H1 (cell line): Measurements from ENCODE around the gene ALKAL2. TPM values are rescaled to one million over a fixed set of nuclear protein-coding genes. Genes with fewer than 3 reads are reported as not detected.

Experiments
- BACH1 ChIP-seq: IDR thresholded peaks from 2 replicates; pipeline ENCODE4 v1.6.1; 2012; ENCODE audit warnings: low read length, improper control_type of control experiment
- CHD1 ChIP-seq: IDR thresholded peaks from 2 replicates; pipeline ENCODE4 v1.6.1; 2012; ENCODE audit warnings: low read depth, low read length, improper control_type of control experiment
- CTBP2 ChIP-seq: IDR thresholded peaks from 2 replicates; pipeline ENCODE4 v1.7.0; 2011; ENCODE audit warnings: borderline replicate concordance, mild to moderate bottlenecking, moderate library complexity, mixed read lengths, low read length; ENCODE audit not compliant: insufficient read depth, insufficient read length
- FOSL1 ChIP-seq: IDR thresholded peaks from 2 replicates; pipeline ENCODE4 v1.6.1; 2011; ENCODE audit warnings: mild to moderate bottlenecking, low read depth, low read length, moderate library complexity; ENCODE audit not compliant: insufficient read depth
- KDM5A ChIP-seq: fragments of 200-600 bp; IDR thresholded peaks from 2 replicates; pipeline ENCODE4 v1.7.1; 2012; ENCODE audit warnings: mild to moderate bottlenecking, low read length, inconsistent platforms, mixed read lengths
- PHF8 ChIP-seq: fragments of 200-600 bp; sonication (generic); conservative IDR thresholded peaks from 2 replicates; pipeline ENCODE4 v1.7.1; 2012; ENCODE audit warnings: low read depth, mild to moderate bottlenecking, inconsistent platforms, low read length, moderate library complexity
- RFX5 ChIP-seq: IDR thresholded peaks from 2 replicates; pipeline ENCODE4 v1.6.1; 2011; ENCODE audit warnings: low read depth, low read length, improper control_type of control experiment, borderline replicate concordance
- polyA plus RNA-seq, 7 experiments: library from polyadenylated mRNA; depleted of rRNA in 3 of 7; stranded (reverse) in 5 of 7; unstranded in 2 of 7; fragments of >200 nt in 5 of 7; fragments of 200-250 nt in 2 of 7; gene quantifications; 1 replicate in 5 of 7; 2 replicates in 1 of 7; 4 replicates in 1 of 7; pipeline versions ENCODE4 v1.2.1 to v1.2.3, GENCODE V29; 2011 to 2013; ENCODE audit warnings: missing spikeins in 2 of 7, mixed read lengths in 2 of 7
- total RNA-seq: library from RNA; stranded (reverse); fragmentation: NEBNext Ultra II Directional; extraction: Animal tissue kit (Norgen Biotek cat#: 25700); gene quantifications from 2 replicates; pipeline ENCODE4 v1.2.1, GENCODE V29; 2021

The ALKAL2 gene
- total and polyA plus RNA-seq, 2 of the 8 experiments (the other 6 are each of a cell fraction or from before 2014, with no cell fraction given) = 4.6 to 11.5 TPM

- no peak for TF ChIP-seq CHD1
- no peak for TF ChIP-seq CTBP2
- no peak for TF ChIP-seq PHF8
- no peak for TF ChIP-seq FOSL1
- no peak for TF ChIP-seq RFX5
- no peak for TF ChIP-seq BACH1
- TF ChIP-seq KDM5A = no peak
- TF ChIP-seq, all 59 proteins: peak for 0
Measured at GRCh38 chr2:254241-254640, 33.6 kb downstream of the ALKAL2 start (continued).
